HepG2 (cell line): ENCODE results near the gene PEX5L. TPM values are rescaled to one million over a fixed set of nuclear protein-coding genes. Genes with fewer than 3 reads are reported as not detected.

Experiments used
- ATAC-seq: fragments of 200-7000 bp; cut with Tn5 transposase; 3 replicates; pipeline ENCODE4 v1.9.1; 2020; ENCODE audit warnings: mild to moderate bottlenecking, moderate library complexity
- BruUV-seq: library from RNA; stranded (reverse); fragments of 400-500 nt; replicated peaks from 2 replicates; lab custom pipeline; 2021; lab: Mats Ljungman, UMichigan
- CTCF ChIA-PET: fragments of 300-600 bp; formaldehyde crosslinking; extraction: SDS; loops from one replicate; lab custom pipeline; 2021; ENCODE audit warnings: low total read pairs, inconsistent platforms, low intra/inter-chr PET ratio; lab: Yijun Ruan, JAX
- POLR2A ChIA-PET: fragments of 350-600 bp; sonication (Branson Sonifier 250); formaldehyde crosslinking; loops from one replicate; lab custom pipeline; 2020; ENCODE audit warnings: antibody characterized with exemption, inconsistent platforms; lab: Yijun Ruan, JAX
- DNase-seq: peaks from one replicate; pipeline ENCODE4 v3.0.0-alpha.2; 2015; ENCODE audit warnings: low spot score
- FAIRE-seq: peaks from 3 replicates; lab custom pipeline; 2011; peaks lifted over from hg19 to GRCh38; lab: Jason Lieb, UNC
- H2AFZ ChIP-seq: one replicate; pipeline ENCODE4 v1.6.1; 2011; ENCODE audit warnings: low read length, inconsistent platforms
- H3K27ac ChIP-seq: fragments of 300-600 bp; 3 replicates; pipeline ENCODE4 v1.8.0; 2011; ENCODE audit warnings: mixed run types, mild to moderate bottlenecking, mixed read lengths, low read length, inconsistent platforms; ENCODE audit not compliant: insufficient read depth; ENCODE audit errors: extremely low read length
- H3K27me3 ChIP-seq, 2 experiments: fragments of 200-600 bp in 1 of 2; 2 replicates in 1 of 2; 3 replicates in 1 of 2; pipeline versions ENCODE4 v1.6.0 to v1.8.0; 2011; ENCODE audit warnings: low read length in 2 of 2, mild to moderate bottlenecking in 2 of 2, moderate library complexity in 2 of 2, inconsistent platforms in 1 of 2; ENCODE audit not compliant: insufficient read depth in 2 of 2, control insufficient read depth in 1 of 2
- H3K36me3 ChIP-seq, 2 experiments: fragments of 200-600 bp in 1 of 2; replicated peaks in 1 of 2; 2 replicates in 1 of 2; 3 replicates in 1 of 2; pipeline versions ENCODE4 v1.5.1 to v1.8.0; 2011; ENCODE audit warnings: low read length in 2 of 2, inconsistent platforms in 1 of 2; ENCODE audit not compliant: insufficient read depth in 2 of 2, control insufficient read depth in 1 of 2
- H3K4me1 ChIP-seq: 2 replicates; pipeline ENCODE4 v1.5.1; 2012; ENCODE audit warnings: low read length, inconsistent platforms; ENCODE audit not compliant: insufficient read depth
- H3K4me2 ChIP-seq: 2 replicates; pipeline ENCODE4 v1.6.0; 2011; ENCODE audit warnings: low read depth, low read length, inconsistent platforms
- H3K4me3 ChIP-seq, 3 experiments: fragments of 200-600 bp in 1 of 3; sonication (generic), shearing (Covaris generic) in 1 of 3; replicated peaks in 1 of 3; 2 replicates each; pipeline ENCODE4 v1.5.1; 2011 to 2016; ENCODE audit warnings: low read length in 3 of 3, inconsistent platforms in 2 of 3, low read depth in 2 of 3, mild to moderate bottlenecking in 2 of 3, control low read depth in 1 of 3, mixed read lengths in 1 of 3; ENCODE audit not compliant: insufficient read depth in 1 of 3
- H3K79me2 ChIP-seq: one replicate; pipeline ENCODE4 v1.6.1; 2011; ENCODE audit warnings: low read length, inconsistent platforms; ENCODE audit not compliant: insufficient read depth
- H3K9ac ChIP-seq: 2 replicates; pipeline ENCODE4 v1.6.0; 2011; ENCODE audit warnings: mild to moderate bottlenecking, low read depth, low read length, inconsistent platforms; ENCODE audit not compliant: insufficient read depth
- H3K9me3 ChIP-seq: 2 replicates; pipeline ENCODE4 v1.5.1; 2012; ENCODE audit warnings: mild to moderate bottlenecking, low read length
- H4K20me1 ChIP-seq: 2 replicates; pipeline ENCODE4 v1.6.0; 2011; ENCODE audit warnings: inconsistent platforms, mild to moderate bottlenecking, low read length, moderate library complexity; ENCODE audit not compliant: insufficient read depth
- CC2D1A ChIP-seq: sonication (generic); formaldehyde crosslinking; IDR thresholded peaks from 2 replicates; pipeline ENCODE4 v1.8.1; 2023; ENCODE audit warnings: mild to moderate bottlenecking, missing genetic modification reagents
- SP140L ChIP-seq: sonication (generic); formaldehyde crosslinking; IDR thresholded peaks from 2 replicates; pipeline ENCODE4 v1.4.0; 2020; ENCODE audit warnings: missing genetic modification reagents, borderline replicate concordance
- TFE3 ChIP-seq: IDR thresholded peaks from 2 replicates; pipeline ENCODE4 v1.6.1; 2016
- WGBS: methylation state at CpG from one replicate; pipeline ENCODE4 v1.1.6; 2017; ENCODE audit warnings: low lambda C conversion rate; 5-methylcytosine and 5-hydroxymethylcytosine counted together
- in situ Hi-C: cut with HindIII; loops from 2 replicates; pipeline ENCODE4 v1.10.0; 2017; ENCODE audit warnings: low pct_unique_long_range_greater_than_20kb; ENCODE audit not compliant: extremely low pct_ligation_motif_present
- intact Hi-C: fragments of 100-400 bp; cut with micrococcal nuclease; formaldehyde crosslinking; loops from one replicate; pipeline ENCODE4 v1.10.0; 2022; ENCODE audit not compliant: unreplicated experiment
- polyA plus RNA-seq, 8 experiments: library from polyadenylated mRNA; depleted of rRNA in 3 of 8; stranded (reverse) in 7 of 8; unstranded in 1 of 8; fragments of >200 nt; fragmentation: Illumina TruSeq in 4 of 8; extraction: Trizol in 4 of 8; gene quantifications; 2 replicates each; pipeline versions ENCODE4 v1.2.1 to v1.2.3, GENCODE V29; 2011 to 2016; ENCODE audit warnings: low read depth in 4 of 8, missing spikeins in 1 of 8, mixed read lengths in 1 of 8; ENCODE audit not compliant: insufficient read depth in 1 of 8
- total RNA-seq, 5 experiments: library from RNA; depleted of rRNA; stranded (reverse); fragments of >200 nt; fragmentation: Illumina TruSeq; extraction: Trizol; gene quantifications; 2 replicates each; pipeline ENCODE4 v1.2.3, GENCODE V29; 2016; ENCODE audit warnings: low read depth in 1 of 5
- TF ChIP-seq, protein P1 (sequence below): sonication (generic); formaldehyde crosslinking; IDR thresholded peaks from 2 replicates; pipeline ENCODE4 v1.5.0; 2020; ENCODE audit warnings: mild to moderate bottlenecking, missing genetic modification reagents, borderline replicate concordance

The PEX5L gene
- total and polyA plus RNA-seq, 2 of the 13 experiments (the other 11 are each of a cell fraction or from before 2014, with no cell fraction given) = not detected

GRCh38 chr3:179807588-179807987 is 229.1 kb downstream of the PEX5L start:
- peaks cover 19% of the 10 kb centered on the region for H3K4me1 ChIP-seq
- intact Hi-C loops (no loop called here), in situ Hi-C loops (loop anchor here (25.0 kb wide), 1 partner anchor 780 kb away; no protein-coding TSS in a partner anchor)
- no peak overlapping the region for H3K4me2 ChIP-seq
- H3K4me3 ChIP-seq = no peak overlapping the region
- H3K79me2 ChIP-seq = no peaks in the 10 kb centered on the region
- CTCF ChIA-PET = no interaction called here
- no peaks in the 10 kb centered on the region for H3K9me3 ChIP-seq
- TF ChIP-seq CC2D1A (CRISPR knock-in tag) (no peak), TFE3 (CRISPR knock-in tag) (no peak), SP140L (no peak)
- TF ChIP-seq, protein P1, sequence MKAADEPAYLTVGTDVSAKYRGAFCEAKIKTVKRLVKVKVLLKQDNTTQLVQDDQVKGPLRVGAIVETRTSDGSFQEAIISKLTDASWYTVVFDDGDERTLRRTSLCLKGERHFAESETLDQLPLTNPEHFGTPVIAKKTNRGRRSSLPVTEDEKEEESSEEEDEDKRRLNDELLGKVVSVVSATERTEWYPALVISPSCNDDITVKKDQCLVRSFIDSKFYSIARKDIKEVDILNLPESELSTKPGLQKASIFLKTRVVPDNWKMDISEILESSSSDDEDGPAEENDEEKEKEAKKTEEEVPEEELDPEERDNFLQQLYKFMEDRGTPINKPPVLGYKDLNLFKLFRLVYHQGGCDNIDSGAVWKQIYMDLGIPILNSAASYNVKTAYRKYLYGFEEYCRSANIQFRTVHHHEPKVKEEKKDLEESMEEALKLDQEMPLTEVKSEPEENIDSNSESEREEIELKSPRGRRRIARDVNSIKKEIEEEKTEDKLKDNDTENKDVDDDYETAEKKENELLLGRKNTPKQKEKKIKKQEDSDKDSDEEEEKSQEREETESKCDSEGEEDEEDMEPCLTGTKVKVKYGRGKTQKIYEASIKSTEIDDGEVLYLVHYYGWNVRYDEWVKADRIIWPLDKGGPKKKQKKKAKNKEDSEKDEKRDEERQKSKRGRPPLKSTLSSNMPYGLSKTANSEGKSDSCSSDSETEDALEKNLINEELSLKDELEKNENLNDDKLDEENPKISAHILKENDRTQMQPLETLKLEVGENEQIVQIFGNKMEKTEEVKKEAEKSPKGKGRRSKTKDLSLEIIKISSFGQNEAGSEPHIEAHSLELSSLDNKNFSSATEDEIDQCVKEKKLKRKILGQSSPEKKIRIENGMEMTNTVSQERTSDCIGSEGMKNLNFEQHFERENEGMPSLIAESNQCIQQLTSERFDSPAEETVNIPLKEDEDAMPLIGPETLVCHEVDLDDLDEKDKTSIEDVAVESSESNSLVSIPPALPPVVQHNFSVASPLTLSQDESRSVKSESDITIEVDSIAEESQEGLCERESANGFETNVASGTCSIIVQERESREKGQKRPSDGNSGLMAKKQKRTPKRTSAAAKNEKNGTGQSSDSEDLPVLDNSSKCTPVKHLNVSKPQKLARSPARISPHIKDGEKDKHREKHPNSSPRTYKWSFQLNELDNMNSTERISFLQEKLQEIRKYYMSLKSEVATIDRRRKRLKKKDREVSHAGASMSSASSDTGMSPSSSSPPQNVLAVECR (CRISPR knock-in tag) = no peak
- TF ChIP-seq, all 625 proteins: peak for 0
- H3K36me3 ChIP-seq = no peaks in the 10 kb centered on the region
- FAIRE-seq (no peak), ATAC-seq (no peak), DNase-seq (no peak)
- no peak overlapping the region for H3K27ac ChIP-seq
- BruUV-seq = no TSS peak
- no peaks in the 10 kb centered on the region for H4K20me1 ChIP-seq
- no peak overlapping the region for H3K9ac ChIP-seq
- POLR2A ChIA-PET = no interaction called here
- 0 out of 5 replicates have a peak, but pooled peaks cover 0 to 3% of the 10 kb centered on the region in 2 experiments for H3K27me3 ChIP-seq
- WGBS = 78% methylated on average over 14 of the region's 14 CpGs
- no peak overlapping the region for H2AFZ ChIP-seq
